HG03060 (cell line): ENCODE data around the gene MBOAT1.
"Not testable (repeated sequence)": the region's sequence is repeated elsewhere in the genome, so short reads cannot be mapped to it uniquely, and the experiment has no call there.

Source experiments
- ATAC-seq: cut with Tn5 transposase; IDR thresholded peaks from one replicate; pipeline ENCODE4 v1.9.1; 2021; ENCODE audit warnings: low read depth, moderate number of reproducible peaks; ENCODE audit not compliant: unreplicated experiment

MBOAT1 gene

DNA sequence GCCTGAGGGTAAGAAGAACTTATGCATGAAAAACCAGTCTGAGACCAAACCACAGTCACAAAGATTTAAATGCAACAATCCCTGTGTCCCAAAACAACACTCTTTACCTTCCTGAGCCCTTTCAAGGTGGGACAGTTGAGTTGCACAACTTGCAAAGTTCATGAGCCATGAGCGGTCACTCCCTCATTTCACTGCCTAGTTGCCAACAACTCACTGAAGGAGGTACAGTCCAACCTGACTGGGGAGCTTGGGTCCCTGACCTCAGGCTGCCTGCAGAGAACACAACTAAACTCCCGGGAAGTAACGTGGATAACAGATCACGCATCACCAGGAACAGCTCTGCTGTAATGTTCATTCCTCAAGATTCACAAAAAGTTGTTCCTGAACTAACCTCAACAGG, 69.4 kb downstream of the MBOAT1 start:
- no peak for ATAC-seq

DNA sequence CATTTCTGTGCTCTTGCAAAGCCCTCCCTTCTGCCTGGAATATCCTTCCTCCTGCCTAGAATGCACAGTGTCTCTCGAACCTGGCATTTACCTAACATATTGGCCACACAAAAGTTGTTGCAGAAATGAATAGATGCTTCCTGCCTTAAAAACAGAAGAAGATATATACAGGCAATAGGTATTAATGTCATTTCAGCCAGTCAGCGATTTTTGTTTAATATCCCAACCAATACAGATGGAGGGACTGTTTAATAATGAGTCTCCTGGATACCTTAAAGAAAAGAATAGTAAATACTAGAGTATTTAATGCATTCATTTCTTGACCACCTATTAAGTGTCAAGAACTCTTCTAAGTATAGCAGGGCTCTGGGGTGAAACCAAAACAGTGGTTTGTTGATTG, 70.3 kb downstream of the MBOAT1 start:
- no peak for ATAC-seq

DNA sequence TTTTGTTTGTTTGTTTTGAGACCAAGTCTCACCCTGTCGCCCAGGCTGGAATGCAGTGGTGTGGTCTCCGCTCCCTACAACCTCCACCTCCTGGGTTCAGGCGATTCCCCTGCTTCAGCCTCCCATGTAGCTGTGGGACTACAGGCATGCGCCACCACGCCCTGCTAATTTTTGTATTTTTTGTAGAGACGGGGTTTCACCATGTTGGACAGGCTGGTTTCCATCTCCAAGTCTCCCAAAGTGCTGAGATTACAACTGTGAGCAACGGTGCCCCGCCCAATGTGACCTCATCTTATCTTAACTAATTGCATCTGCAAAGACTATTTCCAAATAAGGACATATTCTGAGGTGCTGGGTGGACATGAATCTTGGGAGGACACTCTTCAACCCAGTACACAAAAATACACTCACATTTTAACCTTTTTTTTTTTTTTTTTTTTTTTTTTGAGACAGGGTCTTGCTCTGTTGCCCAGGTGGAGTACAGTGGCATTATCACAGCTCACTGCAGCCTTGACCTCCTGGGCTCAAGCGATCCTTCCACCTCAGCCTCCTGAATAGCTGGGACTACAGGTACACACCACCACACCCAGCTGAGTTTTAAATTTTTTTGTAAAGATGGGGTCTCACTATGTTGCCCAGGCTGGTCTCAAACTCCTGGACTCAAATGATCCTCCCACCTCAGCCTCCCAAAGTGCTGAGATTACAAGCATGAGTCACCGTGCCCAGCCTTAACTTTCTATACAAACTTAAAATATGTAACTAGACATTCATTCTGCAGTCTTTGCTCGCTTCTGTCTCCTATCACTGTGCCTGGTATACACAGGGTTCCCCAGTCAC, 72.9 kb downstream of the MBOAT1 start:
- ATAC-seq, result not testable (repeated sequence)

DNA sequence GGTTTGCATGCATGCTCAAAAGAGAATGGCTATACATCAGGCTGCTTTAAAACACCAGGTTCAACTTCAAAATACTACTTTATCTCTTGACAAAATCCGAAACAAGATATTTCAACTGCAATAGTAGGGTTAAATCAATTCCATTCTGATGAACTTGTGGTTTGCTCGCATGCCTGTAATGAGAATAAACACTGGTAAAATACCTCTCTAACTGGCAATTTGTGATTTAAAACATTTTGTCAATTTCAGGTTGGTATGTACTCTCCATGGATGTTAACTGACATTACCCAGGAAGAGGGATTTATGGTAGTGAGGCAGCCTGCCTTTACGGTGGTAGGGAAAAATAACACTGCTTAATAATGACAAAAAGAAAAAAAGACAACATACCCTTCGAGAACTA, 74.4 kb downstream of the MBOAT1 start:
- ATAC-seq, result no peak

DNA sequence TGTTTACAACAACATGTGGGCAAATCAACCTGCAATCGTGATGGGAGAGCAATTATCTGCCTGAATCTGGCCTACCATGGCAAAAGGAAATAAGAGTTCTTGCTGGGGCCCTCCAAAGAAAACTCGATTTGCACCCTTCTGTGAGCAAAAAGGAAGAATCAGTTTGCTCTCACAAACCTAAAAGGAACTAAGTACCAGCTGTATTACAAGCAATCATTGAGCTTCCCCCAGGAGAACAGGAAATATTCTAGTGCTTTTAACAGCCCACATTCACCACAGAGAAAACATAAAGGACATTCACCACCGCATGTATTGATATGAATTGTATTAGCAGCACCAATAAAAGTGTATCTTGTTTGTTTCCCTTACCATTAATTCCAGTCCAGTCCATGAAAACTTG, 75.0 kb downstream of the MBOAT1 start:
- no peak for ATAC-seq

DNA sequence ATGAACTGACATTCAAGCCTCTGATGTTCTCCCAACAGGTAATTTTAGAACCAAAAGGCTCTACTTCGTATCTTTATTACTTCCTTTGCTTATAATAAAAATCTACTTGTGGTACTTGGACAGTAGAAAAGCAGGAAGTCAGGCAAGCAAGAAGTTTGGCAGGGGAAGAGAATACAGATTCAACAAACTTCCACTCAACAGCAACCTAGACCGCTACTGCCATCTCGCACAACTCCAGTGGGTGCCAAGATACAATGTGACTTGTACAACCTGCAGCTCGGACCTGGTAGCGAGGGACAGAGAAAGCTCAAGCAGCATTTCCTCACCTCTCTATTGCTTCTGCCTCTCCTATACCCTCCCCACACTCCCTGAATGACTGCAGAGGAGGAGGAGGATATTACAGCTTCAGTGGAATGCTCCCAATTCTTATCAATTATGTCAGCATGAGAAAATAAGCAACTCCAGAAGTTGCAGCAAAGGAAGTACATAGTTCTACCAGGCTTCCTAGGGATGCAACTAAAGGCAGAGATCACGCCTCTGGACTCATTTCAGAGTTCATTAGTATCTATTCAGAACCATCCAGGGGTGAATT, 76.5 kb downstream of the MBOAT1 start:
- ATAC-seq, result no peak

DNA sequence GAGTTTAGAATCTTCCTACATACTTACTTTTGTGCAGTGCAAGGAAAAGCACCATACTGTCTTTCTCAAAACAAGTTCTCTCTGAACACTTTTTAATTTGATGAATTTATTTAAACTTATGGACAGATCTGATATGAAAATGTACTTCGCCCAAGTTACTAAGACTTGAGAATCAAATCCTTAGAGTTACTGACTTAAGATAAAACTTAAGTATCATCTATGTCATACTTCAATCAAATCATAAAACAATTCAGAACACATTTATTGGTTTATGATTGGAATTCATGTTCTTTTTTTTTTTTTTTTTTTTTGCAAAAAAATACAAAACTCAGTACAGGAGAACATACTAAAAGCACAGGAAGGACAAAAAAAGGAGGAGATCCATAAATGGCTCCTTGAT, 77.7 kb downstream of the MBOAT1 start:
- no peak for ATAC-seq

DNA sequence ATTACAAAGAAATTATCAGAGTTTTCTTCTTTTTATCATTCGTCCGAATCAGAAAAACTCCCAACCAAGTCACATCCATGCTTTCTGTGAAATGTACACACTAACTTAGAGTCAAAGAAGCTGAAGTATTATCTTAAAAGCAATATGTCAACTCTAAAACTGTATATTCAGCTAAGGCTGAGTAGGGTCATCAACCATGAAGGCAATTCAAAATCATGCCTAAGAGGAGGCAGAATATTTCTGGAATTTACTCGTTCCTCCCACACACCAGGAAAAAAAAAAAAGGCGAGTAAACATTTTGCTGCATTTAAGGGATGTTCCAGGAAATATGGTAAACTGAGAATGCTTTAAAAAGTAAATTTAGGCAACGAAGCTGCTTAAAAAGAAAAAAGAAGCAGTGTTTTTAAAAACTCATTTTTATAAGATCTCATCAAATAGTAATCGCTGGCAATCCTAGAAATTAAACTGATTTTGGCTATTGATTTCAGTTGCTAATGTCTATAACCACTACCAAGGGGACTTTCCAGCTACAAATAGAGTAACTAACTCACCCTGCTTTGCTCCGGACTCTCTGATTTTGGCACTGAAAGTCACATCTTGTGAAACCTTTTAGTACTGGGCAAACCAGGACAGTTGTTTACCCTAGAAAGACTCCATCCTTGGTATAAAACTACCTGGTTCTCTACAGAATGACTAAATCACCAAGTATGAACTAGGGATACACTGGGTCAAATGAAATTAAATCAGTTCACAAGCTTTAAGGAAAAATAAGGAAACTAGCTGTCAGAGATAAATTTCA, 82.8 kb downstream of the MBOAT1 start:
- no peak for ATAC-seq

DNA sequence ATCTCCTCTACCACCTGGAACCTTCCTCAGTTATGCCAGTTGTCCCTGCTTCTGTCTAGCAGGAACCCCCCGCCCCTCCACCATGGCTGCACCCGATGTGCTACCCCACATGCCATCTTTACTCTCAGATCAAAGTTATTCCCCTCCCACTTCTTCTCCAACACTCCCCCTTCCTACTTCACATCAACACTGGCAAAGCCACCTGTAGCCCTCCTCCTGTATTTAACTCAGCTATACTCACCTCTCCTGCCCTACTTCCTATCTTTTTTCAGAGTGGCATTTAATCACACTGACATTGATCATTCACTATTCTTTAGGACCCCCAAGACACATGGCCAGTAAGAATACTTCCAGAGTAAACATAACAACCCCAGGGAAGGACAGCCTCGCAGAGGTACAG, 84.3 kb downstream of the MBOAT1 start:
- no peak for ATAC-seq

DNA sequence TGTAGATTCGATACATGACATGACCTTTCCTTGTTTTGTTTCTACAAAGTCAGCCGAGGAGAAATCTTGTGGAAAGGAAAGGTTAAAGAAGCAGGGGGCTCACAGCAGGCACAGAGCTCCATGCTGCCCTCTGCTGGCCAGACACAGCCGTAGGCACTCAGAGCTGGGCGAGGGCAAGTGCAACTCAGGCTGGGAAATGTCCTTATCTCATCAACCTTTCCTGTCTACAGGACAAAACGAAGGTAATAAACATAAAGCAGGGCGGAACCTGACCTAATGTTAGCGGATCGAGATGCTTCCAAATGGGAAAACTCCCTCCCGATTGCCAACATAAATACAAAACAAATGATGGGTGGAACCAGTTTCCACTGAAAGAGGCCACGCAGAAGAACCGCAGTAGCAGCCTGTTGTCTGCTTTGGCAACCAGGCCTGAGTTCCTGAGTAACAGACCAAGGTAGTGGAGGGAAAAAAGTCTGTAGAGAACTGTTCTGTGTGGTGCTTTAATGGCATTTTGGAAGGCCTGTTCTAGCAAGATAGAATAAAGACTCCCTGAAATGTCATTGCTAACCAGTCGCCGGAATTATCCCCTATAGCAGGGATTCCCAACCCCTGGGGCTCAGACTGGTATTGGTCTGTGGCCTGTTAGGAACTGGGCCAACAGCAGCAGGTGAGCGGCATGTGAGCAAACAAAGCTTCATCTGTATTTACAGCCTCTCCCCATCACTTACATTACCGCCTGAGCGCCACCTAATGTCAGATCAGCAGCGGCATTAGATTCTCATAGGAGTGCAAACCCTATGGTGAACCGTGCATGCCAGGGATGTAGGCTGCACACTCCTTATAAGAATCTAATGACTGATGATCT, 85.2 kb downstream of the MBOAT1 start:
- no peak for ATAC-seq

DNA sequence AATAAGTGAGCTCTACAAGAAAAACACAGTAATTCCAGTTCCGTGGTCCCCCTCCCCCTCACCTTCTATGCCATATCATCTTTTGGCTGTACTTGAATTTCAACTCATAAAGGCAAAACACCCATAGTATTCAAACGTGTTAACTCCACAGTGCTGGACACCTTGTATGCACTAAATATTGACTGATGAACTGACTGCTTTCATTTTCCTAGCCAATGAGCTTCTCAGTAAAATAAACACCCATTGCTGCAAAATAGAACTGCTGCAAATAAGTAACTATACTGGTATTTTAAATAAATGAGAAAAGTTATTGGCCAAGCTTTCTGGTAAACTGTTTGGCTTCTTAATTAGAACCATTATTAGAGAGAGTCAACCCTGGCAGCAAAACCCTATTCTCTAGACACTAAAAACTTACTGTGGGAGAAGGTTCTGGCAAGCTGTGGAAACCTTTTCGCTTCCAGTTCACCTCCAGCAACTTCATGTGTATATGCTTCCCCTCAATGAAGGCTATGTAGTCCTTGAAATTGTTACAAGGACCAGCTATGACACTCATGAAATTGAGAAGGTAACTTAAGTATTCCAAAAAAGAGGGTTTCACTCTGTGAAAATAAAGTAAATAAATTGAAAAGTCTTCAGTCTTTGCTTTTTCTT, 86.0 kb downstream of the MBOAT1 start:
- no peak for ATAC-seq

DNA sequence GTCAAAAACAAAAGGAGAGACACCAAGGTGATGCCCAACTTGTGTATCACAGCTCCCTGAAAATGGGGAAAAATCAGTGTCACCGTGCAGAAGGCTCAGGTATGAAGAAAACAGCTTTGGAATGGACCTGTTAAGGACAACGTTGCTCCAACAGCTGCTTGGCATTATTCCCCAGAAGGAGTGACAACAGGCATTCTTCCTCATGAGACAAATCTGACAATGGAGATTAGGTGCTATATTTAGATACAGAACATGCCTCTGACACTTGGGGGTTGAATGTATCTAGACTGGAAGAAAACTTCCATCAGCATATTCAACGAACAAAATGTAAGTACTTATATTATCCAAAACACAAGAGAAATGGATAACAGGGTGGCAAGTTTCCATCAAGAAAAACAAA, 87.7 kb downstream of the MBOAT1 start:
- ATAC-seq, result no peak

DNA sequence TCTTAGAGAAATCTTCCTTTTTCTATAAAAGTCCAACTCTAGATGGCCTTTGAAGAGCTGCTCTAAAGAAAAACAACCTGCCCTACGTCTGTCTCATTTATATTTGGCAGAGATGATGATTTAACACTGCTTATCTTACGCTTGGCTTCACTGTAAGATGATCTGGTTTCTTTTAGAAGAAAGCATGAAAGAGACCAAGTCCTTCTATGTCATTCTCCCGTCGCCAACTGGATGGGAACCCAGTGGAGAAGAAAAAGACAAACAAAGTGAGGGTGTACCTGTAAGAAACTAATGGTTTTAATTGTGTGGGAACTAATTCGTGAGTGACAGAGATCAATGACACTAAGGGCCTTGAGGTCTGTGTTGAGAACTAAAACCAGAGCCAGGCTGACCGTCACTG, 92.8 kb downstream of the MBOAT1 start:
- ATAC-seq, result no peak

DNA sequence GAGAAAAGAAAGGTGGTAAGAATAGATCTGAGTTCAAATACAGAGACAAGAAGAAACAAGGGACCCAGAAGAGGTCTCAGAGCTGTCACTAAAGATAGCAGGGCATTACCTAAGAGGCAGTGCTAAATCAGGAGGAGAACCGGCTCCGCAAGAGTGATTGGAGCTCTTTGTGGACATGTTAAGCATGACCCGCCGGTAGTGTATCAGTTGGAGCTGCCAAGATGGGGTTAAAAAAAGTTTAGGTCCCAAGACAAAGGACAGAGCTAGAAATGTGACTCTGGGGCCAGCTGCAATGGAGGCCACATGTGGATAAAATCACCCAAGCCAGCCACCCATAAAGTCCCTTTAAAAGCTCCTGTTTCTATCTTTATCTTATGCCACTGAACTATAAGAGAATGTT, 93.4 kb downstream of the MBOAT1 start:
- ATAC-seq, result no peak

DNA sequence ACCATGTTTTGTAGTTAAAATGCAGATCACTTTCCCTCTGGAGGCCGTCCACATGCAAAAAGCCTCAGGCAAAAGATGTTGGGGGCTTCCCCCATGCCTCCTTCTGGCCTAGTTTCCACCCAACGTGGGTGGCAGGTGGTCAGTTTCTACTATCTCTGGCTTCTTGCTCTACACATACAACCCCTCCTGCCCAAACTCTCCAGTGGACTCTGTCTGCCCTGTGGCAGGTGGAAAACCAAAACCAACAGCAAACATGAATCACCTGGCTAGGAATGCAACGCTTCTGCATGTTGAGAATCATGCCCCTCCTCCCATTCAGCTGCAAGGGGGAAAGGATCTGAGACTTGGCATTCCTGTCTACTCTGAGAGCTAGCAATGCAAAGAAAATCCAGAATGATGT, 94.8 kb downstream of the MBOAT1 start:
- no peak for ATAC-seq

DNA sequence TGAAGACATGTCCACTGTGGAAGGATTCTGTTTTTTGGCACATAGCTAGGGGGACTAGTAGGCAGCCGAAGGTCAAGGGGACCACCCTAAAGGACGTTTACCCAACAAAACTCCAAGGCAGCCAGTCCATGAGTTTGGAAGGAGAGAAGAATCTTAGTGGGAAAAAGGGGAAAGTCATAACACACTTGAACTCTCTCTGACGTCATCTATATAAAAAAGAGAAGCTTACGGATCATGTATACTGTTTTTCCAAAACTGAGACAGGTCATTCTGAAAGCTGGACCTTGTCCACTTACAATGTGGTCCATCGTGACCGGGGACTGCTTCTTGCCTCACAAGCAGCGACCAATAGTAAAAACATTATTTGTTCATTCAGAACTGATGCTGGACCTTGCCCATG, 95.5 kb downstream of the MBOAT1 start:
- no peak for ATAC-seq

DNA sequence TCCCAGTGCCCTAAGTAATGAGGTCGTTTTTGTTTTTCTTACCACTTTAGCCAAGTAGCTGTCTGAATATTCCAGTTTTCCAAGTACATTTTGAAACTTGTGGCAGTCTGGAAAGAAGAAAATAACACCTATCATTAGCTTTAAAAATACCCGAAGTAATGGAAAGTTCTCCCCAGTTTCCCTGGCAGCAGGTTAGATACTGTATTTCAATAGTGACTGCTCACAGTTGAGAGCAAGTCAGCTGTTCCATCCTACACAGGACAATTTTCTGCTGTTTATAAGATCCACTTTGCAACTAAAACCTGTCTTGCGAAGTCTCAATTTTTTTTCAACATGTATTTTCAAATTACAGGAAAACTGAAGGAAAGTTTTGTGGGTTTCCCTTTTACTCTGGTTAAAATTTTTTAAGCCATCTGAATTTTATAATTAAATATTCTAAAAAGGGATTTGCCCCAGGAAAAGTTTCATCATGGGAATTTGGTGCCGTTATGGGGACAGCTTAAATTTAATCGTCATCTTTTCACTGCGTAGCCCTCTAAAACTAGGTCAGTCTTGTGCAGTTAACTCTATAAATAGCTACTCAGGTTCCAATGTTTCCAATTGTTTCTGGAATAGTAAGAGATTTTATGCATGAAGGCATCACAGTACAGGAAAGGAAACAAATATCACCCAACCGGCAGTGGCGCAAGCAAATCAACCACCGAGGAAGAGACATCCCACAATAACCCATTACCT, 96.9 kb downstream of the MBOAT1 start:
- ATAC-seq, result no peak

DNA sequence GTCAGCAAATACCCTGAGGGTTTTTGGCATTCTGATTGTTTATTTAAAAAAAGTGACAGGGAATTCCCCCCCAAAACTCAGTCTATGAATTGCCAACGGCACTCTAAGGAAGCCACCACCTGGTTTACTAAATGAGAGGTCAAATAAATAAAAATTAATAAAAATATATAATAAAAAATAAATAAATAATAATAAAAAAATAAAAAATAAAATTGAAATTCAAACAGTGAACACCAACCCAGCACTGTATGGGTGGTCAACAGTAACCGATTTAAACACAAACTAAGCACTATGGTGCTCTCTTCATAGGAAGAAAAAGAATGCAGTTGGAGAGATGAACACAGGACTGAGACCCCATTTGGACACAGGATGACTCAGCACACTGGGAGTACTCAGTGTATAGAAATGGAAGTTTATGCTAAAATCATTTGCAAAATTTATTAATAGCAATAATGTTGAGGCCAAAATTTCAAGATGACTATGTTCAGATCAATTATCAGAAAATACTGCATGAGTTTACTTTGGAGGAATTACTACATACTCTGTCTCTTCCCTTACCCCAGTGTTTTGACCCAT, 98.5 kb downstream of the MBOAT1 start:
- no peak for ATAC-seq

DNA sequence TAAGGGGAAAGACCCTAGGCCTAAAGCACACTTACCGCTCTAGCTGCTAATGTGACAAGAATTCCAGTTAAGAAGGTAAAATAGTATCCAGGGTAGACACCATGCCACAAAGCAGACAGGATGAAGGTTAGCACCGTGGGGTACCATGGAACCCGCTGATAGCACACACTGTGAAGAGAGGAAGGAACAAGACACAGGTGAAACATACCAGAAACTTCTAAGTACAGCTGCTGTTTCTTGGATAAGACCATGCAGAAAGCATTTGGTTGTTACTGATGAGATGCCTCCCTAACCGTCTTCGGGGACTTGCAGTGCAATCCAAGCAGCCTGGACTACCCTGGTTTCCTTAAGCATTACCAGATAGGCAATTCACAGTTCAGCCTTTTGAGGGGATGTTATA, 99.4 kb downstream of the MBOAT1 start:
- no peak for ATAC-seq
